ENCODE results near the gene ARID3A.

The ARID3A gene

DNA sequence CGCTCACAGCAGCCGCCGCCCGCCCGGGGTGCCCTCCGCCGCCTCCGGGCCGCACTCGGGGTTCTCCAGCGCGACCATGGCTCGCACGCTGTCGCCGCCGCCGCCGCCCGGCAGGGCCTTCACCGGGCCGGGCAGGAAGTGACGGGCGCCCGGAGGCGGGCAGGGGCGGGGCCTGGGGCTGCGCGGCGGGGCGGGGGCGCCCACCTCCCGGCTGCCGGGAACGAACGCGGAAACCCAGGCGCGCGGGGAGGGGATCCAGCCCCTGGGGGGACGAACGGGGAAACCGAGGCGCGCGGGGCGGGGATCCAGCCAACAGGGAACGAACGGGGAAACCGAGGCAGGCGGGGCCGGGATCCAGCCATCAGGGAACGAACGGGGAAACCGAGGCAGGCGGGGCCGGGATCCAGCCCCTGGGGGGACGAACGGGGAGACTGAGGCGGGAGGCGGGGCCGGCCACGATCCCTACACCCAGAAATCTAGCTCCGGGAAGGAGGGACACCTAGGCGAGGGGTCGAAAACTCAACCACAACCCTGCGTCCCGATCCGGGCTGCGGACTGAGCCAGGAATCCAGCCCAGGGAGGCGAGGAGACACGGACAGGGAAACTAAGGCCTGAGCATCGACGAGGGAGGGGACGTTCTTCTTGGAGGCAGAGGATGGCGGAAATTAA is 12.6 kb upstream of the ARID3A start, which contains the start of gene R3HDM4:
R3HDM4 (minus strand) TSS at position 140 of the 669 bp plus-strand sequence; CDS start at position 78, 62 bp downstream.
- peak; percentile 56 for DNase-seq

DNA sequence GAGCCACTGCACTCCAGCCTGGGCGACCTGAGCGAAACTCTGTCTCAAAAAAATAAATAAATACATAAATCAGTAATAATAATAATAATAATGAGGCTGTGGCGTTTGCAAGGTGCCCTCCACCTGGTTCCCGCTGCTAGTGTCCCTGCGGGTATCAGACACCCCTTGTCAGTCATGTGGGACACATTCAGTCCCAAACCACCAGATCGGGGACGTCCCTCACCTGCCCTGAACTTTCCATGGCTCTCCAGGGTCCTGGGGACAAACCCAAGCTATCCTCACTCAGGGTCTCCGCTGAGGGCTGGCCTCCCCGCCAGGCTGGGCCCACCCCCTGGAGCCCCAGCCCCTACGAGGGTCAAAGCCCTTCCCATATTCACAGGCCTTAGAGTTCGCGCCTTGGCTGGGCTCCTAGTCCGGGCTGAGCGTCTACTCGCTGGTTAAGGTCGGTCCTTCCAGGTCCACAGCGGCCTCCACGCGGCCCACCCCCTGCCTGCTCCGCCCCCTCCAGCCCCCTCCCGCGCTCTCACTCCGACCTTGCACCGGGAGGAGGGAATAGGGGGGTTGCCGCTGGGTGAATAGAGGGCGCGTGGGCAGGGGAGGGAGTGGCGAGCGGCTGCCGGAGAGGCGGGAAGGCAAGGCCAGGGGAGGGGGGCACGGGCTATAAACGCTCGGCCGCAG is 9.1 kb upstream of the ARID3A start:
- DNase-seq: no peak

DNA sequence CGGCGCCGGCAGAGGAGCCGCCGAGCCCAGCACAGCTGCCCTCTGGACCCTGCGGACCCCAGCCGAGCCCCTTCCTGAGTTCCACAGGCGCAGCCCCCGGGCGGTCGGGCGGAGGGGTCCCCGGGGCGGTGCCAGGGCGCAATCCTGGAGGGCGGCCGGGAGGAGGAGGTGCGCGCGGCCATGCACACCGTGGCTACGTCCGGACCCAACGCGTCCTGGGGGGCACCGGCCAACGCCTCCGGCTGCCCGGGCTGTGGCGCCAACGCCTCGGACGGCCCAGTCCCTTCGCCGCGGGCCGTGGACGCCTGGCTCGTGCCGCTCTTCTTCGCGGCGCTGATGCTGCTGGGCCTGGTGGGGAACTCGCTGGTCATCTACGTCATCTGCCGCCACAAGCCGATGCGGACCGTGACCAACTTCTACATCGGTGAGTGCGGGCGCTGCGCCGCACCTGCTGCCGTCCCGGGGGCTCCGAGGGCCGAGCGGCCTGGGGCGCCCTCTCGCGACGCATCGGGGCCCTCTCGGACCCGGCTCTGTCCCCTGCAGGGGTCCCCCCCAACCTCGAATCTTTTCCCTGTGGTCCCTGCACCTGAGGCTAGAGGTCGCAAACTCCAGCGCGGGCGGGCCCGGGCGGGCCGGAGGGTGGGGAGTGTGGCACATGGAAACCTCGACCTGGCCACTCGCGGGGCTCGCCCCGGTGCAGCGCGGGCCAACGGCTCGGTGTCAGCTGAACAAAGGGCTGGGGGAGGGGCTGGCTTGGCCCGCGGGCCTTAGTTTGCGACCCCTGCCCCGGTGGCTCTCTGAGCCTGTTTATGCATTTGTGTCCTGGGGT is 8.3 kb upstream of the ARID3A start, which contains the start of gene KISS1R:
KISS1R (plus strand) TSS at position 11 of the 829 bp plus-strand sequence; CDS start at position 181, 170 bp downstream.
- DNase-seq: no peak

DNA sequence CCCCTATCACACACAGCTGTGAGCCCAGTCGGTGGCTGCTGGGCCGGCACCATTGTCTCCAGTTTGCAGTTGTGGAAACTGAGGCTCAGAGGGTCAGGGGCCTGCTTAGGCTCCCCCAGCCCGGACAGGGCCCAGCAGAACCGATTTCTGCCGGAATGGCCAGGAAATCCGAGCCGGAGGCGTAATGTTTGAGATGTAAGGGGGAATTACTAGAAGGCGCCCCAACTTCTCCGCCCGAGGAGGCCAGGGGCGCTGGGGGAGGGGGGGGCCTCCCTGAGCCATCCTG is 7.7 kb upstream of the ARID3A start:
- DNase-seq: no peak

DNA sequence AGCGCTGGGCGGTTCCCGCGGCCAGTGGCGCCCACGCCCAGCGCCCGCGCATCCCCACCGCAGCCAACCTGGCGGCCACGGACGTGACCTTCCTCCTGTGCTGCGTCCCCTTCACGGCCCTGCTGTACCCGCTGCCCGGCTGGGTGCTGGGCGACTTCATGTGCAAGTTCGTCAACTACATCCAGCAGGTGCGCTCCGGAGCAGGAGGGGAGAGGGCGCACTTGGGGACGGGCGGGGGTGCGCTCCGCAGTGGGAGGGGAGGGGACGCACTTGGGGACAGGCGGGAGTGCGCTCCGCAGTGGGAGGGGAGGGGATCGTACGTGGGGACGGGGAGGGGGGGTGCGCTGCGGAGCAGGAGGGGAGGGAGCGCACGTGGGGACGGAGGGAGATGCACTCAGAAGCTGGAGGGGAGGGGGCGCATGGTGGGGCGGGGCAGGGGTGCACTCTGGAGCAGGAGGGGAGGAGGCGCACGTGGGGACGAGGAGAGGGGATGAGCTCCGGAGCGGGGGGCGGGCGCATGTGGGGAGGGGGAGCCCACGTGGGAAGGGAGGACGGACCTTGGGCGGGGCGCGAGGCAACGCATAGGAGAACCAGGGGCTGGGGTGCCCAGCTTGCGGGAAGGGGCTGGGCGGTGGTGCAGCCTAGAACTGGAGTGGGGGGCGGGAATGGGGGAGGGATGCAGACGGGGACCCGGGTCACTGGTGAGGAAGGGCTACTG is 7.2 kb upstream of the ARID3A start:
- no peak for DNase-seq

DNA sequence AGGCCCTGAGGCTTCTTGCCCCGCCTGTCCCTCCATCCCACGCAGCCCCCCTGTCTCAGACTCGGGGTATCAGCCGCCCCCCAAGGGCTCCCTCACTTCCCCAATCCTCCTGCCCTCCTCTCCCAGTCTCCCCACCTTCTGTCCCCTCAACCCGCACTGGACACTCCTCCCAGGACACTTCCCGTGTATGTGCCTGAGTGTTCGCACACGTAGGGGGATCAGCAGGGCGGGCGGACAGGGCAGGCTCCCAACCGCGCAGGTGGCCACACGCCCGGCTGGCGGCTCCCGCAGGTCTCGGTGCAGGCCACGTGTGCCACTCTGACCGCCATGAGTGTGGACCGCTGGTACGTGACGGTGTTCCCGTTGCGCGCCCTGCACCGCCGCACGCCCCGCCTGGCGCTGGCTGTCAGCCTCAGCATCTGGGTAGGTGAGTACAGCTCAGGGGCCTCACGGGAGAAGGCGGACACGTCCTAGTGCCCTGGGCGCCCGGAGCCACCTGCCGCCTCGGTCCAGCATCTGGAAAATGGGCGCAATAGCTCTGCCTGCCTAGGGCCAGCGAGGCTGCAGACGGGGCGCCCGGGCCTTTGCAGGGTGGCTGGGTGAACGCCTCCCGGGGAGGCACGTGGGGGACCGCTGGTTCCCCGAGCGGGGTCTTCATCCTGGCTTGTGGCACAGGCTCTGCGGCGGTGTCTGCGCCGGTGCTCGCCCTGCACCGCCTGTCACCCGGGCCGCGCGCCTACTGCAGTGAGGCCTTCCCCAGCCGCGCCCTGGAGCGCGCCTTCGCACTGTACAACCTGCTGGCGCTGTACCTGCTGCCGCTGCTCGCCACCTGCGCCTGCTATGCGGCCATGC is 6.4 kb upstream of the ARID3A start:
- no peak for DNase-seq

DNA sequence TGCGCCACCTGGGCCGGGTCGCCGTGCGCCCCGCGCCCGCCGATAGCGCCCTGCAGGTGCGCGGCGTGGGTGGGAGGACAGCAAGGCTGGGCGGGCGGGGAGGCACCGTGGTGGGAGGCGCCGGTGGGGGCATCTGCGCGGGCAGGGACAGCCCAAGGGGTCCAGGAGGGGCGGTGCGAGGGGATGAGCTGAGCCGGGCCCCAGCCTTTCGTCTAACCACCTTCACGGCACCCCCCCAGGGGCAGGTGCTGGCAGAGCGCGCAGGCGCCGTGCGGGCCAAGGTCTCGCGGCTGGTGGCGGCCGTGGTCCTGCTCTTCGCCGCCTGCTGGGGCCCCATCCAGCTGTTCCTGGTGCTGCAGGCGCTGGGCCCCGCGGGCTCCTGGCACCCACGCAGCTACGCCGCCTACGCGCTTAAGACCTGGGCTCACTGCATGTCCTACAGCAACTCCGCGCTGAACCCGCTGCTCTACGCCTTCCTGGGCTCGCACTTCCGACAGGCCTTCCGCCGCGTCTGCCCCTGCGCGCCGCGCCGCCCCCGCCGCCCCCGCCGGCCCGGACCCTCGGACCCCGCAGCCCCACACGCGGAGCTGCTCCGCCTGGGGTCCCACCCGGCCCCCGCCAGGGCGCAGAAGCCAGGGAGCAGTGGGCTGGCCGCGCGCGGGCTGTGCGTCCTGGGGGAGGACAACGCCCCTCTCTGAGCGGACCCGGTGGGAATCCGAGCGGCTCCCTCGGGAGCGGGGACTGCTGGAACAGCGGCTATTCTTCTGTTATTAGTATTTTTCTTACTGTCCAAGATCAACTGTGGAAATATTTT is 5.6 kb upstream of the ARID3A start:
- DNase-seq: no peak

DNA sequence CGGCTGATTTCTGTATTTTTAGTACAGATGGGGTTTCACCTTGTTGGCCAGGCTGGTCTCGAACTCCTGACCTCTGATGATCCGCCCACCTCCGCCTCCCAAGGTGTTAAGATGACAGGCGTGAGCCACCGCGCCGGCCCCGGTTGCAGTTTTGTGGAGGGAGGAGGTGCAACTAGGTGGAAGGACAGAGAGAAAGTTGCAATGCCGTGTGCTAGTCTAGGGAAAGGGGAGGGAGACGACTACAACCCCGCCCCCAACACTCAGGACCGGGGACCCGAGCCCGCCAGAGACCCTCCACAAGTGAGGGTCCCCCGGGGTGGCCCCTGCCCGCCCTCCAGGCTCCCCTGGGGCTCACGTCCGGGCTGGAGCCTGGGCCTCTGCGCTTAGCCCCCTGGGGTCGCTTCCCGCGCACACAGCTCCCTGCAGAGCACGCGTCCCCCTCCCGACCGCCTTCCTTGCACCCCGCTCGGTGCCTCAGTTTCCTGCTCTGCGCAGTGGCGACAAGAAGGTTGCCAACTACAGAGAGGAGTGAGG is 1.2 kb upstream of the ARID3A start:
- no peak for DNase-seq

DNA sequence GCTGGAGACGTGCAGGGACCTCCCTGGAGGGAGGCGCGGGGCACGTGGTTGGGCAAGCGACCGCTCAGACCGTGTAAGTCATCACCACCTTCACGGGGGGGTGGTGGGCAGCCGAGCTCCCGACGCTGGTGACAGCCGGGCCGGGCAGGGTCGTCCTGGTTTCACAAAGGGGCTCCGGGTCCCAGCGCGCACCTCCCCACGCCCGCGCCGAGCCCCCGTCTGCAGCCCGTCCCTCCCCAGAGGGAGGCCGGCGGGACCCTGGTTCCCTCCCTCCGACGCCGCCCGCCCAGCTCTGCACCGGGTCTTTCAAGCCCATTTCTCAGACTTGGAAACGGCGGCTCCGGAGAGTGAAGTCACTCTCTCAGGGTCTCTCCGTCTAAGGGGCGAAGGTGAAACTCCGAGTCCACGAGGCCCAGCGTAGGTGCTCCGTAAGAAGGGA is 729 bp upstream of the ARID3A start:
- DNase-seq: no peak

DNA sequence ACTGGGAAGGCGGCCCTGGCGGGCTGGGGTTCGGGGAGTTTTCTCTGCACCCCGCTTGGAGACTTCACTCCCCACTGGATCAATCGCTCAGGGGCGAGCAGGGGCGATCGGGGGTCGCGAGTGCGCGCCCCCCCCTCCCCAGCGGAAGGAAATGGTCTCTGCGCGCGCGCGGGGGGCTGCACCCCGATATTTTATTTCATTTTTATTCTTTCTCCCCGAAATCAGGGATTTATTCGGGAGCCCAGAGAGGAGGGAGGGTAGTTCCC is 421 bp downstream of the ARID3A start:
- DNase-seq: no peak

DNA sequence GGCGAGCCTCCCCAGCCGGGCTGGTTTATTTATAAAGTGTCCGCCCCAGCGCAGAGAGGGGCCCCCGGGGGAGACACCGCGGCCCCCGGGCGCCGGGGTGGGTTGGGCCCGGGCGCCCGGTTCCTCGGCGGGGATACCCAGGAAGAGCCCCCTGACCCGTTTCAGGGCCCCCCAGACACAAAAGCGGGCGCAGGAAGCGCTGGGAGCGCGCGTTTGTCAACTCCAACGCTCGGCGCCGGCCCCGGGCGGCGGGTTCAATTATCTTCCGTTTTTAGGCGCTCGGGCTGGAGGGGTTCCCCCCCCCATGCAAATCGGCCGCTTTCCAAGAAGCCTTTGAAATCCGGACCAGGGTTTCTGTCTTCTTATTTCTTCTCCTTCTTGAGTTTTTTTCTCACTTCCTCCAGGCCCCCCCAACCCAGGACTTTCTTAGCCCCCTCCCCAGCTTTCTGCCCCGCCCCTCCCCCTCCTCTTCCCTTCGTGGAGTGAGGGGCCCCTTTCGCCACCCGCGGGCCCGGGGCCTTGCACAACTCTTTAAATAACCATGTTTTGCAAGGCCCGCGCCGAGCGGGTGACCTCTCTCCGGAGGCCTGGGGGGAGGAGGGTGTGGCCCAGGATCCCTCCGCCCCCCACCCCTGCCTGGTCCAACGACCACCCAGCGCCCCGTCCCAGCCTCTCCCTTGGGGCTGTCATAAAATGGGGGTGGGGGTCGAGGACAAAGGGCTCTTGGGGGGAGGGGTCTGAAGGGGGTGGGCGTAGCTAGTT is 935 bp downstream of the ARID3A start:
- no peak for DNase-seq

DNA sequence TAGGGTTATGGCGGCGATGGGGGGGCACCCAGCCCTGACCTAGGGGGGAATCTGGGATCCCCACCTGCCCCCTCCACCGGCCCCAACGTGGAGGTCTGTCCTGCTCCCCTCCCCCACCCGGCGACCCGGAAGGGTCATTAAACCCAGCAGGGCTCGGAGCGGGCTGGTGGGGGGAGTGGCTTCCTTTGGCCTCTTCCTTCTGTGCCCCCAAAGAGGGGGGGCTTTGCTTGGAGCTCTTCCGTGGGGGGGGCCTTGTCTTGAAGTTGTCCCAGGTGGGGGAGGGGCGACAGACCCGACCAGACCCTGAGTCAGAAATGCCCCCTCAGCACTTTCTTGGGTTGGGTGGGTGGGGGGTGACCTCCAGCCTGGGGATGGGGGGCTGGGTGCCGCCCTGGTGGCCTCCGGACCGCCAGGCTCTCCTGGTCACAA is 1.5 kb downstream of the ARID3A start:
- DNase-seq: no peak

DNA sequence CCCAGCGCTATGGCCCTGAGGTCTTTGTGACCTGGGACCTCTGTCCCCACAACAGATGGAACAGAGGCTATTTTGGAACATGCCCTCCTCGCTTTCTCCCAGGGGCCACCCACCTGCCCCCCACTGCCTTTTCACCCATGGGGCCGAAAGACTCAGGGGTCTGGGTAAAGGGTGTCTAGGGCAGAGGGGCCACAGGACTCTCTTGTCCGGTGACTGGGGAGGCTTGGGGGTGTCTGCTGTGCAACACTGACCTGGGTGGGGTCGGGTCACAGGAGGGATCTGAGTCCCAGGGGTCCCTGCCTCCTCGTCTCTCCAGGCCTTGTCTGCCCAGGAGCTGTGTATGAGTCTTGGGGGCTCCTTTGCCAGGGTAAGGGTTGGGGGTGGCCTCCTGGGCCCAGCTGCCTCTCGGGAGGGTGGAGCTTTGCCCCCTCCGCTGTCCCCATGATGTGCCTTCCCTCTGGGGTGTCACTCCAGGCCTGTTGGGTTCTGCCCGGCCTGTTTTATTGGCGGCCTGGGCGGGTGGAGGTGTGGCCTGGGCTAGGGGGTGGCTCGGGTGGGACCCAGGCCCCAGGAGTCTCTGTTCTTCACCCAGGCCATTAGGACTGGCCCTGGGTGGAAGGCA is 2.1 kb downstream of the ARID3A start:
- DNase-seq: no peak

DNA sequence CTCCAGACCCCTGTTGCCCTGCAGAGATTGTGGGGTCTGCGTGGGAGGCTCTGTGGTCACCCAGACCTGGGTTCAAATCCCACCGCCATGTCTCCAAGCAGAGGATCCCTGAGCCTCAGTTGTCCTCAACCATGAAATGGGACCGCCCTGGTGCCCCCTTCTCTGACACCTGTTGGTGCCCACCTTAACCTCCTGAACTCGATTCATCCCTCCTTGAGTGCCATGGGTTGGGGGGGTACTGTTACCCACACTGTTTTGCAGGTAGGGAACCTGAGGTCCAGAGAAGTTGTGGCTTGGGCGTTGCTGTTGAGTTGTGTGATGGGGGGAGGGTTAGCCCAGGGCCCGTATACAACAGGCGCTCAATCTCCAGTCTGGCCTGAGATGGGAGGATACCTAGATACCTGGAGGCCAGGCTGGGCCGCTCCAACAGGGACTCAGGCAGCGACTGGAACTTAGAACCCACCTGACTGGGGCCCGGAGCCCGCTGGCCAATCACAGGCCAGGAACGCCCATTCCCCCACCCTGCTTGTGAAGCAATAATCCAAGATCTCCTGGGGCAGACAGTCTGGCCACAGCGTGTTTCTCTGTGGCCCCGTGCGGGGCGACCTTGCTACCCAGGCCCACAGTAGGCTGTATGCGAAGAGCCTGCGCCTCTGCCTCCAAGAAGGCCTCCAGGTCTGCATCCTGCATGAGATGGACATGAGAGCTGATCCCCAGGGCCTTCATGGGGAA is 2.8 kb downstream of the ARID3A start:
- DNase-seq: no peak

DNA sequence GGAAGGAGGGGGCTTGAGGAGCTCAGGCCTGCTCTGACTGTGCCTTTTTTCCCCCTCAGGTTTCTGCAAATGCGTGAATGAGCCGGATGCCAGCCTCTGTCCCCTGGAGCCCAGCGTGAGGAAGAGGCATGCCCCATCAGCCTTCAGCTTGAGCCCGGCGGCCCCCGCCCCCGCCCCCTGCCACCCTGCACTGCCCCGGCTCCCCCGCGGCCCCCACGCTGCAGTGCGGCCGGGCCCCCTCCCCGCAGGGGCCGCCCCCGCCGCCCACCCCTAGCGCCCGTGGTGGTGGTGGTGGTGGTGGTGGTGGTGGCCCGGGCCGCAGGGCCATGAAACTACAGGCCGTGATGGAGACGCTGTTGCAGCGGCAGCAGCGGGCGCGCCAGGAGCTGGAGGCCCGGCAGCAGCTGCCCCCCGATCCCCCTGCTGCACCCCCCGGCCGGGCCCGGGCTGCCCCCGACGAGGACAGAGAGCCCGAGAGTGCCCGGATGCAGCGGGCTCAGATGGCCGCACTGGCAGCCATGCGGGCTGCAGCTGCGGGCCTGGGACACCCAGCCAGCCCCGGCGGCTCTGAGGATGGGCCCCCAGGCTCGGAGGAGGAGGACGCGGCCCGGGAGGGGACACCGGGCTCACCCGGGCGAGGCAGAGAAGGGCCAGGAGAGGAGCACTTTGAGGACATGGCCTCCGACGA is 3.5 kb downstream of the ARID3A start:
- no peak for DNase-seq

DNA sequence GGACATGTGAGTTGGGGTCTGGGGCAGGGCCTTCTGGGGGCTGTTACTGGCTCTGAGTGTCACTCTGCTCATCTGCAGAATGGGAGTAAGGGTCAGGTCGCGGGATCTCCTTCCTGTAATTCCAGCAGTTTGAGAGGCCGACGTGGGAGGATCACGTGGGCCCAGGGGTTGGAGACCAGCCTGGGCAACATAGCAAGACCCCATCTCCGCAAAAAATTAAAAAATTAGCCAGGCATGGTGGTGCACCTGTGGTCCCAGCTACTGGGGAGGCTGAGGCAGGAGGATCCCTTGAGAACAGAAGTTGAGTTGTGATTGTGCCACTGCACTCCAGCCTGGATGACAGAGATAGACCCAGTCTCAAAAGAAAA is 4.0 kb downstream of the ARID3A start:
- DNase-seq: no peak

DNA sequence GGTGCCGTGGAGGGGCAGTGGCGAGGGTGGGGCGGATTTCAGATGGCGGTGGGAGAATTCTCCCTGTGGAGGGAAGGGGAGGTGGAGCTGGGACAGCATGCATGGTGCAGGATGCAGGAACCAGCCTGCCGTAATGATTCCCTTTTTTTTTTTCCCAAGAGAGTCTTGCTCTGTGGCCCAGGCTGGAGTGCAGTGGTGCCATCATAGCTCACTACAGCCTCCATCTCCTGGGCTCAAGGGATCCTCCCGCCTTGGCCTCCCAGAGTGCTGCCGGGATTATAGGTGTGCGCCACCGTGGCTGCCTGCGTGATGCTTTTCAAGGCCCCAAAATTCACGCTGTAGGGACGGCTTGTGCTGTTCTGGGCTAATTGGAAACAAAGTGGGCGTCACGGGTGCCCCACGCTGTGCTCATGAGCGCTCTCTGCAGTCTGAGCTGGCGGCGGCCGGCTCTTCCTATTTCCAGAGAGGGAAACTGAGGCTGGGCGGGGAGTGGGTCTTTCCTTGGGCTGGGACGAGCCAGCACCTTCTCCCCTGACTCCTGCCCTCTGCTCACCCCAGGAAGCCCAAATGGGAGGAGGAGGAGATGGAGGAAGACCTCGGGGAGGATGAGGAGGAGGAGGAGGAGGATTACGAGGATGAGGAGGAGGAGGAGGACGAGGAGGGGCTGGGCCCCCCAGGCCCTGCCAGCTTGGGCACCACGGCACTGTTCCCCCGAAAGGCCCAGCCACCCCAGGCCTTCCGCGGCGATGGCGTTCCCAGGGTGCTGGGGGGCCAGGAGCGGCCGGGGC is 6.2 kb downstream of the ARID3A start:
- no peak for DNase-seq
